ENCODE results near the gene NDC1. TPM values are rescaled to one million over a fixed set of nuclear protein-coding genes. Genes with fewer than 3 reads are reported as not detected.
"Not testable (repeated sequence)": the region's sequence is repeated elsewhere in the genome, so short reads cannot be mapped to it uniquely, and the experiment has no call there.

The NDC1 gene
- total RNA-seq, 1 donor from 2014 or later, result 94.3 TPM

DNA sequence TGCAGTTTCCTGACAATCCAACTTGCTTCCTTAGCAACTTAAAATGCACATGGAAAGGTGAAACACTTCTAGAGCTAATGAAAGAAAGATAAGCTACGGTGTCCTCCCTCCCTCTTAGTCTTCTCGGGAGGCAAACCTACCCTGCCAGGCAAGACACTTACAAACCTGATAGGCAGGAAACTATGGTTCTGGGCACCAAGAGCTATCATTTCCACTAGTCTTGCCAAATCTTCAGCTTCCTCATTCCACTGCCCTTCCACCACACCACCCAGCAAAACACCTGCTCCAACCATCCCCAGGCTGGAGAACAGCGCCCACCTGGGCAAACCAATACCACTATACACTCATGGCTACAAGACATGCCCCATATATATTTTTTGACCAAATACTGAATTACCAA, 15.2 kb downstream of the NDC1 start:
- H3K36me3 ChIP-seq, result peaks cover 15% of the 10 kb centered on the region
- Mint-ChIP-seq H3K36me3 (peaks cover 16% of the 10 kb centered on the region), H3K4me1 (no peaks in the 10 kb centered on the region), H3K27ac (no peak overlapping the region), H3K9me3 (no peaks in the 10 kb centered on the region), H3K4me3 (no peak overlapping the region), H3K27me3 (ENCODE audit: insufficient read depth, low read depth) (no peaks in the 10 kb centered on the region)
- no peak overlapping the region for H2AFZ ChIP-seq (replicated peaks)
- H4K20me1 ChIP-seq (ENCODE audit: low read depth), result peaks cover 3% of the 10 kb centered on the region
- no peaks in the 10 kb centered on the region for H3K79me2 ChIP-seq (ENCODE audit: low read depth)
- no peak for DNase-seq (ENCODE audit: low spot score)
- no peaks in the 10 kb centered on the region for H3K9me3 ChIP-seq (ENCODE audit: low read depth)
- H3K27me3 ChIP-seq, result no peaks in the 10 kb centered on the region
- TF ChIP-seq, protein P1, sequence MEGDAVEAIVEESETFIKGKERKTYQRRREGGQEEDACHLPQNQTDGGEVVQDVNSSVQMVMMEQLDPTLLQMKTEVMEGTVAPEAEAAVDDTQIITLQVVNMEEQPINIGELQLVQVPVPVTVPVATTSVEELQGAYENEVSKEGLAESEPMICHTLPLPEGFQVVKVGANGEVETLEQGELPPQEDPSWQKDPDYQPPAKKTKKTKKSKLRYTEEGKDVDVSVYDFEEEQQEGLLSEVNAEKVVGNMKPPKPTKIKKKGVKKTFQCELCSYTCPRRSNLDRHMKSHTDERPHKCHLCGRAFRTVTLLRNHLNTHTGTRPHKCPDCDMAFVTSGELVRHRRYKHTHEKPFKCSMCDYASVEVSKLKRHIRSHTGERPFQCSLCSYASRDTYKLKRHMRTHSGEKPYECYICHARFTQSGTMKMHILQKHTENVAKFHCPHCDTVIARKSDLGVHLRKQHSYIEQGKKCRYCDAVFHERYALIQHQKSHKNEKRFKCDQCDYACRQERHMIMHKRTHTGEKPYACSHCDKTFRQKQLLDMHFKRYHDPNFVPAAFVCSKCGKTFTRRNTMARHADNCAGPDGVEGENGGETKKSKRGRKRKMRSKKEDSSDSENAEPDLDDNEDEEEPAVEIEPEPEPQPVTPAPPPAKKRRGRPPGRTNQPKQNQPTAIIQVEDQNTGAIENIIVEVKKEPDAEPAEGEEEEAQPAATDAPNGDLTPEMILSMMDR (IDR thresholded peaks at IDR 0.05), result no peak
- no peak for TF ChIP-seq EZH2 (IDR thresholded peaks at IDR 0.05)
- no peak for TF ChIP-seq EZH2phosphoT487 (IDR thresholded peaks at IDR 0.05)
- no peaks in the 10 kb centered on the region for H3F3A ChIP-seq (ENCODE audit: low read depth)
- no peak overlapping the region for H3K4me2 ChIP-seq
- no peaks in the 10 kb centered on the region for H3K4me1 ChIP-seq
- H3K27ac ChIP-seq, result no peak overlapping the region
- no peak overlapping the region for H3K9ac ChIP-seq
- H3K4me3 ChIP-seq, result no peak overlapping the region

DNA sequence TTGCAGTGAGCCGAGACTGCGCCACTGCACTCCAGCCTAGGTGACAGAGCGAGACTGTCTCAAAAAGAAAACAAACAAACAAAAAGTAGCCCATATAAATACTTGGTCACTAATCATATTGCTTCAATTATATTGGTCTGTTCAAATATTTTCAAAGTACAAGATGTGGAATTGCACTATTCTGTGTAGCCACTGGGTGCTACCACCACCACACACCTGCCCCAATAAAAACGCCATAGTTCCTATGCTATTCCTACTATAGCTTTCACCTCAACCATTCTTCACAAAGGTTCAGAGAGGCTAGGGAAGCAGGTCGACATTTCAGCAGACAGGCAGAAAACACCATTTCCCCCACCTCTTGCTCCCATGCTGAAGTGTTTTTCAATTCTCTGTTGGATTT, 16.7 kb downstream of the NDC1 start:
- H3K36me3 Mint-ChIP-seq, result peaks cover 28% of the 10 kb centered on the region
- Histone ChIP-seq H3K9me3 (ENCODE audit: low read depth) (no peaks in the 10 kb centered on the region), H3K4me2 (no peak overlapping the region), H2AFZ (replicated peaks) (no peak overlapping the region), H4K20me1 (ENCODE audit: low read depth) (peaks cover 2% of the 10 kb centered on the region), H3K4me3 (no peak overlapping the region), H3K36me3 (peaks cover 10% of the 10 kb centered on the region), H3F3A (ENCODE audit: low read depth) (no peaks in the 10 kb centered on the region), H3K27me3 (no peaks in the 10 kb centered on the region), H3K4me1 (no peaks in the 10 kb centered on the region), H3K9ac (no peak overlapping the region), H3K27ac (no peak overlapping the region), H3K79me2 (ENCODE audit: low read depth) (peaks cover 2% of the 10 kb centered on the region)
- no peak for DNase-seq (ENCODE audit: low spot score)
- H3K27me3 Mint-ChIP-seq (ENCODE audit: insufficient read depth, low read depth), result no peaks in the 10 kb centered on the region
- peaks cover 3% of the 10 kb centered on the region for H3K9me3 Mint-ChIP-seq
- H3K4me1 Mint-ChIP-seq, result no peaks in the 10 kb centered on the region
- no peak overlapping the region for H3K27ac Mint-ChIP-seq
- H3K4me3 Mint-ChIP-seq, result no peak overlapping the region
- TF ChIP-seq EZH2 (IDR thresholded peaks at IDR 0.05) (no peak), EZH2phosphoT487 (IDR thresholded peaks at IDR 0.05) (no peak)
- TF ChIP-seq, protein P1 (IDR thresholded peaks at IDR 0.05), result no peak

DNA sequence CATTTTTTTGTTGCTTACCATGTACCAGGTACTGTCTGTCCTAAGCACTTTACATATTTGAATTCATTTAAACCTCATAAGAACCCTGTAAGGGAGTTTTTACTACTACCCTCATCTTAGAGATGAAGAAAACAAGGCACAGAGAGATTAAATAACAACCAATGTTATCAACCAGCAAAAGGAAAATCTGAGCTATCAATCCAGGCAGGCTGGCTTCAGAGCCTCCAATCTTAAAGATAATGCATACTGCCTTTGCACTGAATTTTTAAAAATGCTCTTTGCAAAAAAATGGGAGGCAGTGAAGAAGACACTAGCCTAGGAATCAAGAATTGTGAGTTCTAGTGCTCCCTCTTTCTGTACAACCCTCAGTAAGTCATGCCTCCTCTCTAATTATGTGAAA, 18.7 kb downstream of the NDC1 start:
- no peaks in the 10 kb centered on the region for H4K20me1 ChIP-seq (ENCODE audit: low read depth)
- H3K27me3 Mint-ChIP-seq (ENCODE audit: insufficient read depth, low read depth), result no peaks in the 10 kb centered on the region
- H3K36me3 ChIP-seq, result peaks cover 18% of the 10 kb centered on the region
- no peak overlapping the region for H3K4me2 ChIP-seq
- H3K4me3 ChIP-seq, result no peak overlapping the region
- H3K9me3 ChIP-seq (ENCODE audit: low read depth), result no peaks in the 10 kb centered on the region
- no peak overlapping the region for H2AFZ ChIP-seq (replicated peaks)
- peaks cover 8% of the 10 kb centered on the region for H3K9me3 Mint-ChIP-seq
- H3K4me3 Mint-ChIP-seq, result no peak overlapping the region
- H3K4me1 Mint-ChIP-seq, result no peaks in the 10 kb centered on the region
- H3K4me1 ChIP-seq, result no peaks in the 10 kb centered on the region
- H3K27me3 ChIP-seq, result no peaks in the 10 kb centered on the region
- H3K9ac ChIP-seq, result no peak overlapping the region
- no peak overlapping the region for H3K27ac Mint-ChIP-seq
- H3K79me2 ChIP-seq (ENCODE audit: low read depth), result peaks cover 13% of the 10 kb centered on the region
- no peak overlapping the region for H3K27ac ChIP-seq
- H3F3A ChIP-seq (ENCODE audit: low read depth), result no peaks in the 10 kb centered on the region
- H3K36me3 Mint-ChIP-seq, result peaks cover 45% of the 10 kb centered on the region
- TF ChIP-seq, protein P1 (IDR thresholded peaks at IDR 0.05), result no peak
- TF ChIP-seq EZH2 (IDR thresholded peaks at IDR 0.05), result no peak
- TF ChIP-seq EZH2phosphoT487 (IDR thresholded peaks at IDR 0.05), result no peak
- DNase-seq (ENCODE audit: low spot score), result no peak

DNA sequence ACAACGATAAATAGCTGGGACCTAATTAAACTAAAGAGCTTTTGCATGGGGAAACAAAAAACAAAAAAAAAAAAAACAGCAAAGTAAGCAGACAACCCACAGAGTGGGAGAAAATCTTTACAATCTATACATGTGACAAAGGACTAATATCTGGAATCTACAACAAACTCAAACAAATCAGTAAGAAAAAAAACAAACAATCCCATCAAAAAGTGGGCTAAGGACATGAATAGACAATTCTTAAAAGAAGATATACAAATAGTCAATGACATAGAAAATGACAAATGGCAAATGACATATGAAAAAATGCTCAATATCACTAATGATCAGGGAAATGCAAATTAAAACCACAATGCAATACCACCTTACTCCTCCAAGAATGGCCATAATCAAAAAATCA, 21.5 kb downstream of the NDC1 start:
- not testable (repeated sequence) for H3K4me3 Mint-ChIP-seq; H3K4me1 ChIP-seq; H3K27me3 Mint-ChIP-seq (ENCODE audit: insufficient read depth, low read depth); H3F3A ChIP-seq (ENCODE audit: low read depth); H3K9me3 ChIP-seq (ENCODE audit: low read depth); H2AFZ ChIP-seq (replicated peaks); H3K4me2 ChIP-seq; H3K27ac Mint-ChIP-seq; H3K4me1 Mint-ChIP-seq; H4K20me1 ChIP-seq (ENCODE audit: low read depth); H3K27ac ChIP-seq; H3K4me3 ChIP-seq; H3K9ac ChIP-seq; H3K27me3 ChIP-seq; DNase-seq (ENCODE audit: low spot score)
- Mint-ChIP-seq H3K36me3 (peaks cover 66% of the 10 kb centered on the region), H3K9me3 (peaks cover 14% of the 10 kb centered on the region)
- peaks cover 27% of the 10 kb centered on the region for H3K36me3 ChIP-seq
- peaks cover 31% of the 10 kb centered on the region for H3K79me2 ChIP-seq (ENCODE audit: low read depth)

DNA sequence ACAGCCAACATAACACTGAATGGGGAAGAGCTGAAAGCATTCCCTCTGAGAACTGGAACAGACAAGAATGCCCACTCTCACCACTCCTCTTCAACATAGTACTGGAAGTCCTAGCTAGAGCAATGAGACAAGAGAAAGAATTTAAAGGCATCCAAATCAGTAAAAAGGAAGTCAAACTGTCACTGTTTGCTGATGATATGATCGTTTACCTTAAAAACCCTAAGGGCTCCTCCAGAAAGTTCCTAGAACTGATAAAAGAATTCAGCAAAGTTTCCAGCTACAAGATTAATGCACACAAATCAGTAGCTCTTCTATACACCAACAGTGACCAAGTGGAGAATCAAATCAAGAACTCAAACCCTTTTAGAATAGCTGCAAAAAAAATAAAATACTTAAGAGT, 22.6 kb downstream of the NDC1 start:
- H3K9ac ChIP-seq; H2AFZ ChIP-seq (replicated peaks); H3F3A ChIP-seq (ENCODE audit: low read depth); H3K4me2 ChIP-seq; H3K4me1 ChIP-seq; H4K20me1 ChIP-seq (ENCODE audit: low read depth); H3K9me3 ChIP-seq (ENCODE audit: low read depth); H3K27me3 Mint-ChIP-seq (ENCODE audit: insufficient read depth, low read depth); H3K4me1 Mint-ChIP-seq; H3K27ac ChIP-seq; H3K27me3 ChIP-seq; H3K4me3 Mint-ChIP-seq; DNase-seq (ENCODE audit: low spot score); H3K27ac Mint-ChIP-seq; H3K4me3 ChIP-seq: not testable (repeated sequence)
- peaks cover 14% of the 10 kb centered on the region for H3K9me3 Mint-ChIP-seq
- Histone ChIP-seq H3K36me3 (peaks cover 27% of the 10 kb centered on the region), H3K79me2 (ENCODE audit: low read depth) (peaks cover 32% of the 10 kb centered on the region)
- peaks cover 70% of the 10 kb centered on the region for H3K36me3 Mint-ChIP-seq
